Lower leg skin (tissue), 4 donors: Measurements from ENCODE around the gene PPP1R1B. TPM values are rescaled to one million over a fixed set of nuclear protein-coding genes. Genes with fewer than 3 reads are reported as not detected.

ENCODE experiments used
- DNase-seq, 2 donors: peaks; one replicate each; pipeline ENCODE4 v3.0.0-alpha.2; 2019; ENCODE audit warnings: low spot score in 2 of 2
- H3K4me3 ChIP-seq: fragments of 200-600 bp; sonication (generic); 2 replicates; pipeline ENCODE4 v1.5.1; 2017; ENCODE audit warnings: mild to moderate bottlenecking, low read depth; ENCODE audit not compliant: poor library complexity, severe bottlenecking
- POLR2A ChIP-seq, 2 donors: fragments of 450-650 bp; IDR thresholded peaks; one replicate each; pipeline ENCODE4 v1.6.1; 2016 to 2017; ENCODE audit warnings: antibody characterized with exemption in 2 of 2, mild to moderate bottlenecking in 1 of 2, moderate library complexity in 1 of 2
- WGBS, 2 donors: methylation state at CpG; one replicate each; pipeline ENCODE4 v1.1.5; 2018; 5-methylcytosine and 5-hydroxymethylcytosine counted together
- intact Hi-C: fragments of 100-400 bp; cut with DNase I; formaldehyde crosslinking; loops from one replicate; pipeline ENCODE4 v1.15.0; 2023; ENCODE audit warnings: low total_unique reads
- total RNA-seq, 4 donors: library from RNA; depleted of rRNA; stranded (reverse); fragments of >200 nt; gene quantifications; one replicate each; pipeline ENCODE4 v1.1.0, GENCODE V29; 2016
- TF ChIP-seq, protein P1 (sequence below), 3 donors: fragments of 450-650 bp; IDR thresholded peaks; one replicate each; pipeline ENCODE4 v1.5.1; 2016; ENCODE audit warnings: antibody characterized with exemption in 3 of 3, mild to moderate bottlenecking in 3 of 3, moderate library complexity in 2 of 3

PPP1R1B gene
- total RNA-seq, 4 donors from 2014 or later: 18.5 to 102 (median 51.8) TPM

DNA sequence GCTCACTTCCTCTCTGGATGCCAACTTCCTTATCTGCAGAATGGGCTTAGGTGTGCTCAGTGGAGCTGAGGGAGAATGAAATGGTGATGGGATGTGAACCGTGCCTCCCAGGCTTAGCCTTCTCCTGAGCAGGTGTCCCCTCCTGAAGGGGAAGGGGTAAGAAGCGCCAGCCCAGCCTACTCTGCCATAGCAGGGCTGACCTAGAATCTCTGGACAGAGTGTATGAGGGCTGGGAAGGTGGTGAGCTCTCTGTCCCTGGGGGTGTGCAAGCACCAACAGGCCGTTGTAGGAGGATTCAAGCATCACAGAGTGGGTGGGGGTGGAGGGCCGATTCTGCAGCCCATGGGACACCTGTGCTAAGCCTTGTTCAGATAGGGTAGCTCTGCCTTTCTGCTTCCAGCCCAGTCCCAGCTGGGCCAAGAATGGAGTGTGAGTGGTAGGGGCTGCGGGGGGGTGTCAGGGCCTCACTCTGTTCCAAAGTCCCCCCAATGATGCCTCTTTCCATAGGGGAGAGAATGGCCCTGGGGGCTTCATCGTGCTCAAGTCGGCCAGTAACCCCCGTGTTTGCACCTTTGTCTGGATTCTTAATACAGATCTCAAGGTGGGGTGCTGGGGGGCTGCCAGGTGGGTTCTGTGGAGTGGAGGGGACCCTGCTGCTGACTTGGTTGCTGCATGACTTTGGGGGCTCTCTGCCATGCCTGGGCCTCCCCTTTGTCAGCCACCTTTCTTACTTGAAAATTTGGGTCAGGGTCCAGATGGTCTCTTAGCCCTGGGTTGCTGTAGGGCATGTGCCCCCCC lies 35.2 kb downstream of the PPP1R1B start:
- WGBS, 2 donors: 71 to 79% methylated on average over 8 of the region's 8 CpGs
- TF ChIP-seq, protein P1, sequence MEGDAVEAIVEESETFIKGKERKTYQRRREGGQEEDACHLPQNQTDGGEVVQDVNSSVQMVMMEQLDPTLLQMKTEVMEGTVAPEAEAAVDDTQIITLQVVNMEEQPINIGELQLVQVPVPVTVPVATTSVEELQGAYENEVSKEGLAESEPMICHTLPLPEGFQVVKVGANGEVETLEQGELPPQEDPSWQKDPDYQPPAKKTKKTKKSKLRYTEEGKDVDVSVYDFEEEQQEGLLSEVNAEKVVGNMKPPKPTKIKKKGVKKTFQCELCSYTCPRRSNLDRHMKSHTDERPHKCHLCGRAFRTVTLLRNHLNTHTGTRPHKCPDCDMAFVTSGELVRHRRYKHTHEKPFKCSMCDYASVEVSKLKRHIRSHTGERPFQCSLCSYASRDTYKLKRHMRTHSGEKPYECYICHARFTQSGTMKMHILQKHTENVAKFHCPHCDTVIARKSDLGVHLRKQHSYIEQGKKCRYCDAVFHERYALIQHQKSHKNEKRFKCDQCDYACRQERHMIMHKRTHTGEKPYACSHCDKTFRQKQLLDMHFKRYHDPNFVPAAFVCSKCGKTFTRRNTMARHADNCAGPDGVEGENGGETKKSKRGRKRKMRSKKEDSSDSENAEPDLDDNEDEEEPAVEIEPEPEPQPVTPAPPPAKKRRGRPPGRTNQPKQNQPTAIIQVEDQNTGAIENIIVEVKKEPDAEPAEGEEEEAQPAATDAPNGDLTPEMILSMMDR (IDR thresholded peaks at IDR 0.05): no peak
- TF ChIP-seq POLR2A (IDR thresholded peaks at IDR 0.05): no peak
- H3K4me3 ChIP-seq: no peak overlapping the region
- no peak for DNase-seq
- intact Hi-C loops: no loop called here

DNA sequence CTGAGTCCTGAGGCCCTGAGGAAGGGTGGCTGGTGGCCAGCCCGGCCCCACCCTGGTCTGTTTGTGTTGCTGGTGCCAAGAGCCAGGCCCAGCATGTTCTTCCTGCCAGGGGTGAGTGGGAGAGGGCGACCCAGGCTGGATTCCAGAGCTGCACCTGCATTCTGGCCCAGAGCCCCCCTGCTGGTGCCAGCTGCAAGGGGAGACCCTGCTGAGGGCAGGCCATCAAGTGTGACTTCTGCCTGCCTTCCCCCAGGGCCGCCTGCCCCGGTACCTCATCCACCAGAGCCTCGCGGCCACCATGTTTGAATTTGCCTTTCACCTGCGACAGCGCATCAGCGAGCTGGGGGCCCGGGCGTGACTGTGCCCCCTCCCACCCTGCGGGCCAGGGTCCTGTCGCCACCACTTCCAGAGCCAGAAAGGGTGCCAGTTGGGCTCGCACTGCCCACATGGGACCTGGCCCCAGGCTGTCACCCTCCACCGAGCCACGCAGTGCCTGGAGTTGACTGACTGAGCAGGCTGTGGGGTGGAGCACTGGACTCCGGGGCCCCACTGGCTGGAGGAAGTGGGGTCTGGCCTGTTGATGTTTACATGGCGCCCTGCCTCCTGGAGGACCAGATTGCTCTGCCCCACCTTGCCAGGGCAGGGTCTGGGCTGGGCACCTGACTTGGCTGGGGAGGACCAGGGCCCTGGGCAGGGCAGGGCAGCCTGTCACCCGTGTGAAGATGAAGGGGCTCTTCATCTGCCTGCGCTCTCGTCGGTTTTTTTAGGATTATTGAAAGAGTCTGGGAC lies 36.0 kb downstream of the PPP1R1B start:
- no peak for DNase-seq
- H3K4me3 ChIP-seq: no peak overlapping the region
- intact Hi-C loops: no loop called here
- 71 to 74% methylated on average over 15 to 21 of the region's 22 CpGs for WGBS, 2 donors
- TF ChIP-seq, protein P1 (IDR thresholded peaks at IDR 0.05): no peak
- no peak for TF ChIP-seq POLR2A (IDR thresholded peaks at IDR 0.05)

DNA sequence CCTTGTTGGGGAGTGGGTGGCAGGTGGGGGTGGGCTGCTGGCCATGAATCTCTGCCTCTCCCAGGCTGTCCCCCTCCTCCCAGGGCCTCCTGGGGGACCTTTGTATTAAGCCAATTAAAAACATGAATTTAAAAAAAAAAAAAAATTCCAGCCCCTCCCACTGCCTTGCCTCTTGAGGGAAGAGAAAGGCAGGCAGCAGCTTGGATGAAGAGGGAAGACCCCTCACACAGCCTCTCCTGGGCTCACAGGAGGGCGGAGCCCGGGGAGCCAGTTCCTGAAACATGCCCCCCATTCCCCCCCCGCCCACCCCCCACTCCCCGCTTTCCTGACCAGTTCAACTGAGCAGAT lies 36.6 kb downstream of the PPP1R1B start:
- no peak for DNase-seq

DNA sequence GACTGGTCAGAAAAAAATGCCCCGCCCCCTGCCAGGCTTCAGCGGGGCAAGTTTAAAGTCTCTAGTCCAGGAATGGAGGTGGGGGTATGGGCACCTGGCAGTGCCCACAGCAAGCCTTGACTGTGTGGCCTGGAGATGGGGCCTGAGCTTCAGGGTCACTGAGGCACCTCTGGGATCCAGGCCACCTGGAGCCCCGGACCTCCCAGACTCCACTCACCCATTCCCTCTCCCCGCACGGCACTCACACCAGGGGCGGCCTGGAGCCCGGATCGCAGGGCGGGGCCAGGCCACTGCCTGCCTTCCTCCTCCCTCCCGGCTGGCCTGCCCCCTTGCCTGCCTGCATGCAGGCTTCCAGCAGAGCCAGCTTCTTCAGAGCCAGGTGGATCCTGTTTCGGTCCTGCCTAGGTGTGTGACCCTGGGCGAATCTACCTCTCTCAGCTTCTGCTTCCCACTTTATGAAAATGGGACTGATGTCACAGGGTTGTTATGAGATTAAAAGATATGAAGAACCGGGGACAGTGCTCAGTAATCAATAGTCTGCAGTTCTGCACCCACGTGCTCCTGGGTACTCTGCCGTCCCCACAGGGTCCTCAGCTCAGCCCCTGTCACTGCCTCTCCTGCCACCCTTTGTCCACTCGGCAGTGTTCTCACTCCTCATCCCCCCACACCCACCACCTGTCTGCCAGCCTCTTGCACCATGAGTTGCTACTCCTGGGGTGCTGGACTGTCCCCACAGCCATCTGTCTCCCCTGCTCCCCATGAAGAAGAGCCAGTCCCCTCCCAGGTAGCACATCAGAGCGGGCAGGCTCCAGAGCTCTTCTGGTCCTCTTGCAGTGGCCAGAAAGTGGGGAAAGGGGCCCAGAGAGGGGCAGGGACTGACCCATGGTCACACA lies 37.2 kb downstream of the PPP1R1B start:
- intact Hi-C loops: no loop called here
- DNase-seq: no peak
- 33 to 41% methylated on average over 16 to 17 of the region's 17 CpGs for WGBS, 2 donors
- TF ChIP-seq, protein P1 (IDR thresholded peaks at IDR 0.05): no peak
- TF ChIP-seq POLR2A (IDR thresholded peaks at IDR 0.05): no peak
- H3K4me3 ChIP-seq: no peak overlapping the region

More for the DNA sequence above, 36.6 kb downstream of the PPP1R1B start:
- intact Hi-C loops: no loop called here
- no peak overlapping the region for H3K4me3 ChIP-seq
- TF ChIP-seq, protein P1 (IDR thresholded peaks at IDR 0.05): no peak
- no peak for TF ChIP-seq POLR2A (IDR thresholded peaks at IDR 0.05)
- 63 to 65% methylated on average over 4 of the region's 4 CpGs for WGBS, 2 donors
